Measurements from ENCODE around the gene ST8SIA2. TPM values are rescaled to one million over a fixed set of nuclear protein-coding genes. Genes with fewer than 3 reads are reported as not detected.

ST8SIA2 gene
- total and polyA plus RNA-seq, 8 donors = 1.1 TPM; not detected in 7

DNA sequence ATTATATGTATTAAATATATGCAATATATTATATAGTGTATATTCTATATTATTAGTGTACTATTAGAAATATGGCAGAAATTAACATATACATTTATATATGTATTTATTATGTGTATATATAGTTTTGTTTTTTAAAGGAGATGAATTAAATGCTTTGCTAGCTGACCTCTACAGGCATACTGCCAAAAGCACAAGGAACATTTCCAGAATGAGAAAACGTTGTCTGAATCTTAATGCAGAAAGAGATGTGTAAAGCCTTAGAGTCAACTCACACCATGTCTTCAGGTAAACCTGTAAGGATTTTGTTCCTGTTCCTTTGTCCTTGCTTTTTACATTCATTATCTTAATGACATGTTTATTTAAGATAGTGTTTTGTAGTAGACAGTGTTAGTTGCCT, 111.9 kb downstream of the ST8SIA2 start:
- no peaks in the 10 kb centered on the region for H3K36me3 ChIP-seq
- no peak for DNase-seq
- no peak overlapping the region for H3K4me3 ChIP-seq
- intact Hi-C loops (cut with DNase I; ENCODE audit: low total_unique reads) = no loop called here
- 7 to 21% (median 13%) methylated on average over 1 of the region's 1 CpG for WGBS, 5 donors
- H3K4me1 ChIP-seq = peaks cover 0 to 8% (median 0%) of the 10 kb centered on the region in 4 donors
- H3K27me3 ChIP-seq = no peaks in the 10 kb centered on the region
- H3K27ac ChIP-seq = no peak overlapping the region
- H3K9me3 ChIP-seq = peaks cover 0 to 16% (median 0%) of the 10 kb centered on the region in 4 donors
- no peak for TF ChIP-seq POLR2A (IDR thresholded peaks at IDR 0.05)
- TF ChIP-seq CTCF (IDR thresholded peaks at IDR 0.05) = no peak
- no peak for TF ChIP-seq EP300 (IDR thresholded peaks at IDR 0.05)
- no peak for TF ChIP-seq POLR2AphosphoS5 (IDR thresholded peaks at IDR 0.05)

DNA sequence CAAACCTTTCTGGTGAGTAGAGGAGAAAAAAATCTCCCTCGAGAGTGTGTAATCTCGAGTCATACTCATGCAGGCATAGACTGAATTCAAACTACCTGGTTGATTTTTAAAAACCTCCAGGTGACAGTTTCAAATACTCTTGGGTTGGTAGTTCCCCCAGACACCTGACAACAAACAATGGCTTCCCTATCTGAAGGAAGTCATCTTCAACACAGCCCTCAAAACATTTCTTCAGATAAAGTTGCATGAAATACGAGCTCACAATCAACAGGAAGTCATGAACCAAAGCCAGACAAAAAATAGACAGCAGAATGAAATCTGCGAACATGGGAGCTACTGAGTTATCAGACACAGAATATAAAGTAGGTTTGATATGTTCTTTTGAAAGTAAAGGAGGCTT, 112.8 kb downstream of the ST8SIA2 start:
- Histone ChIP-seq H3K9me3 (peaks cover 0 to 16% (median 0%) of the 10 kb centered on the region in 4 donors), H3K27ac (no peak overlapping the region), H3K36me3 (no peaks in the 10 kb centered on the region), H3K4me1 (peaks cover 0 to 8% (median 0%) of the 10 kb centered on the region in 4 donors), H3K4me3 (no peak overlapping the region), H3K27me3 (no peaks in the 10 kb centered on the region)
- no peak for DNase-seq
- intact Hi-C loops (cut with DNase I; ENCODE audit: low total_unique reads) = no loop called here
- 29 to 56% (median 48%) methylated on average over 4 of the region's 4 CpGs for WGBS, 5 donors
- TF ChIP-seq POLR2AphosphoS5 (IDR thresholded peaks at IDR 0.05) (no peak), EP300 (IDR thresholded peaks at IDR 0.05) (no peak), POLR2A (IDR thresholded peaks at IDR 0.05) (no peak), CTCF (IDR thresholded peaks at IDR 0.05) (no peak)

- Histone ChIP-seq H3K27me3 (no peaks in the 10 kb centered on the region), H3K9me3 (peaks cover 0 to 16% (median 0%) of the 10 kb centered on the region in 4 donors), H3K27ac (no peak overlapping the region), H3K4me3 (no peak overlapping the region), H3K36me3 (no peaks in the 10 kb centered on the region), H3K4me1 (peaks cover 0 to 8% (median 0%) of the 10 kb centered on the region in 4 donors)
- WGBS, 5 donors = 68 to 77% (median 72%) methylated on average over 4 of the region's 4 CpGs
- intact Hi-C loops (cut with DNase I; ENCODE audit: low total_unique reads) = no loop called here
- TF ChIP-seq CTCF (IDR thresholded peaks at IDR 0.05) (no peak), EP300 (IDR thresholded peaks at IDR 0.05) (no peak)
- DNase-seq = no peak
Observed at GRCh38 chr15:92510163-92510882, 116.6 kb downstream of the ST8SIA2 start.

Small RNA genes within 50 kb of the gene (small RNA-seq; reads per million reads assigned to genes)
- gene RF01233 = 0 reads per million in 4 donors
